Right atrium auricular region (tissue), 2 donors: ENCODE data around the gene SLC25A11. TPM values are rescaled to one million over a fixed set of nuclear protein-coding genes. Genes with fewer than 3 reads are reported as not detected.
A peak's percentile ranks its signal among the peaks of the same experiment; 100 is the strongest.

Experiments used
- DNase-seq: peaks from one replicate; pipeline ENCODE4 v3.0.0-alpha.2; 2019; ENCODE audit warnings: low spot score
- H3K27ac ChIP-seq, 2 donors: fragments of 200-600 bp; sonication (generic); 1 replicate in 1 of 2; 2 replicates in 1 of 2; pipeline ENCODE4 v1.5.1; 2016 to 2019
- H3K27me3 ChIP-seq, 2 donors: fragments of 200-600 bp; sonication (generic); one replicate each; pipeline versions ENCODE4 v1.5.1 to v1.6.0; 2017 to 2019
- H3K36me3 ChIP-seq: fragments of 200-600 bp; sonication (generic); one replicate; pipeline ENCODE4 v1.5.1; 2016
- H3K4me1 ChIP-seq, 2 donors: fragments of 200-600 bp; sonication (generic); one replicate each; pipeline versions ENCODE4 v1.5.1 to v1.6.0; 2017 to 2019
- H3K4me3 ChIP-seq, 2 donors: fragments of 200-600 bp; sonication (generic); 1 replicate in 1 of 2; 2 replicates in 1 of 2; pipeline ENCODE4 v1.5.1; 2017 to 2019; ENCODE audit warnings: mild to moderate bottlenecking in 1 of 2, moderate library complexity in 1 of 2
- H3K9me3 ChIP-seq, 2 donors: fragments of 200-600 bp; sonication (generic); one replicate each; pipeline ENCODE4 v1.5.1; 2019
- CTCF ChIP-seq, 2 donors: fragments of 200-600 bp; sonication (generic); IDR thresholded peaks; one replicate each; pipeline ENCODE4 v1.5.1; 2019; ENCODE audit warnings: antibody characterized with exemption in 2 of 2
- total RNA-seq, 2 donors: library from RNA; depleted of rRNA; stranded (reverse); fragments of >200 nt; gene quantifications; one replicate each; pipeline ENCODE4 v1.1.0, GENCODE V29; 2016

SLC25A11 gene
- total RNA-seq, 2 donors from 2014 or later = 99.5 to 188 TPM

- peak; percentile 74 for DNase-seq
- no peak for TF ChIP-seq CTCF (IDR thresholded peaks at IDR 0.05)
- Histone ChIP-seq H3K36me3 (peaks cover 19% of the 10 kb centered on the region), H3K9me3 (no peaks in the 10 kb centered on the region), H3K4me3 (peak overlapping the region; percentile 80 to 89), H3K4me1 (peaks cover 0 to 64% of the 10 kb centered on the region in 2 donors), H3K27ac (peak overlapping the region; percentile 98 to 100), H3K27me3 (no peaks in the 10 kb centered on the region)
These were observed 9.1 kb upstream of the SLC25A11 start for GRCh38 chr17:4948931-4949320.

GRCh38 chr17:4948166-4948930, 8.5 kb upstream of the SLC25A11 start, which contains the start of gene PFN1:
TSS of gene PFN1 (minus strand) at chr17:4948530. CDS start at chr17:4948394, 136 bp downstream.
- peaks cover 24% of the 10 kb centered on the region for H3K36me3 ChIP-seq
- peak; percentile 92 for DNase-seq
- peaks cover 0 to 67% of the 10 kb centered on the region in 2 donors for H3K4me1 ChIP-seq
- no peaks in the 10 kb centered on the region for H3K9me3 ChIP-seq
- H3K4me3 ChIP-seq = peak within 1 kb of the TSS; percentile 80 to 89
- peak within 1 kb of the TSS; percentile 98 to 100 for H3K27ac ChIP-seq
- no peaks in the 10 kb centered on the region for H3K27me3 ChIP-seq
- no peak for TF ChIP-seq CTCF (IDR thresholded peaks at IDR 0.05)

- H3K4me1 ChIP-seq = peaks cover 0 to 60% of the 10 kb centered on the region in 2 donors
These were observed 7.7 kb upstream of the SLC25A11 start for GRCh38 chr17:4947411-4948165.

GRCh38 chr17:4947010-4947410, 7.2 kb upstream of the SLC25A11 start:
- TF ChIP-seq CTCF (IDR thresholded peaks at IDR 0.05) = no peak
- Histone ChIP-seq H3K4me3 (peak overlapping the region; percentile 80 to 89), H3K4me1 (peaks cover 0 to 60% of the 10 kb centered on the region in 2 donors), H3K27ac (peak overlapping the region; percentile 98 to 100), H3K36me3 (peaks cover 37% of the 10 kb centered on the region), H3K9me3 (no peaks in the 10 kb centered on the region), H3K27me3 (no peaks in the 10 kb centered on the region)
- DNase-seq = no peak

More at GRCh38 chr17:4947411-4948165, 7.7 kb upstream of the SLC25A11 start:
- Histone ChIP-seq H3K27me3 (no peaks in the 10 kb centered on the region), H3K27ac (peak overlapping the region; percentile 98 to 100), H3K4me3 (peak overlapping the region; percentile 80 to 89), H3K36me3 (peaks cover 32% of the 10 kb centered on the region), H3K9me3 (no peaks in the 10 kb centered on the region)
- no peak for TF ChIP-seq CTCF (IDR thresholded peaks at IDR 0.05)
- no peak for DNase-seq

GRCh38 chr17:4946312-4946976, 6.6 kb upstream of the SLC25A11 start:
- TF ChIP-seq CTCF (IDR thresholded peaks at IDR 0.05) = no peak
- Histone ChIP-seq H3K36me3 (peaks cover 40% of the 10 kb centered on the region), H3K4me1 (peaks cover 0 to 66% of the 10 kb centered on the region in 2 donors), H3K27ac (peak overlapping the region; percentile 98 to 100), H3K4me3 (peak overlapping the region; percentile 80 to 89), H3K9me3 (no peaks in the 10 kb centered on the region), H3K27me3 (no peaks in the 10 kb centered on the region)
- no peak for DNase-seq
